ENCODE results near the gene LRP1-AS.

- TF ChIP-seq CTCF (IDR thresholded peaks at IDR 0.05), result no peak
- TF ChIP-seq POLR2A (IDR thresholded peaks at IDR 0.05), result no peak
These were observed 18.3 kb upstream of the LRP1-AS start for GRCh38 chr12:57165741-57166140.
